ENCODE measurements around the gene PGAP2. TPM values are rescaled to one million over a fixed set of nuclear protein-coding genes. Genes with fewer than 3 reads are reported as not detected.

The PGAP2 gene
- total and polyA plus RNA-seq, 4 experiments from 2014 or later, result 16.2 to 20.7 (median 18.5) TPM

- intact Hi-C loops (cut with micrococcal nuclease), result loop anchor here (1.0 to 5.0 kb wide), 7 partner anchors 8 to 251 kb away; partner anchors contain the start of genes NUP98, PGAP2 and RRM1
- Histone ChIP-seq H3K4me1 (ENCODE audit: insufficient read depth, low read length) (peaks cover 41% of the 10 kb centered on the region), H3K36me3 (ENCODE audit: insufficient read depth, low read length) (no peaks in the 10 kb centered on the region), H3K27ac (ENCODE audit: low read depth, low read length) (peak within 1 kb of the TSS; percentile 95), H3K27me3 (ENCODE audit: insufficient read depth, low read length) (no peaks in the 10 kb centered on the region), H3K4me3 (ENCODE audit: low read length in 2 of 2) (peak within 1 kb of the TSS; percentile 75 to 97), H3K9me3 (ENCODE audit: control insufficient read depth in 1 of 2, low read length in 2 of 2) (no peaks in the 10 kb centered on the region)
- H3K4me1 Mint-ChIP-seq, result peaks cover 25 to 64% (median 41%) of the 10 kb centered on the region in 4 donors
- H3K27ac Mint-ChIP-seq, result peak within 1 kb of the TSS; percentile 96 to 99 (median 98)
- peak in 2 of 5 donors; percentile 58 for DNase-seq
- peaks cover 7 to 30% of the 10 kb centered on the region in 2 donors for H3K36me3 Mint-ChIP-seq
- peak within 1 kb of the TSS; percentile 92 to 96 (median 94) for H3K4me3 Mint-ChIP-seq
- H3K27me3 Mint-ChIP-seq, result peaks cover 0 to 3% of the 10 kb centered on the region in 2 donors
- H3K9me3 Mint-ChIP-seq, result peaks cover 0 to 2% (median 0%) of the 10 kb centered on the region in 8 donors
- ChIA-PET CTCF (ENCODE audit: partially characterized antibody) (interaction anchor here (1.1 to 25.8 kb wide), 31 partner anchors 10 to 247 kb away, joined by 3 to 934 read pairs (median 5); partner anchors contain the start of genes NUP98, PGAP2 and STIM1), POLR2A (ENCODE audit: partially characterized antibody) (interaction anchor here (0.8 to 14.8 kb wide), 31 partner anchors 10 to 254 kb away, joined by 3 to 659 read pairs (median 6); partner anchors contain the start of genes NUP98, PGAP2 and STIM1)
Observed at GRCh38 chr11:3840870-3841425, 32.6 kb downstream of the PGAP2 start, which contains the start of gene RHOG. RHOG (minus strand) TSS chr11:3840959; CDS start chr11:3828138, 12,821 bp downstream.

- Mint-ChIP-seq H3K27ac (peak overlapping the region; percentile 95 to 99 (median 98)), H3K4me3 (peak overlapping the region; percentile 86 to 96 (median 88)), H3K27me3 (peaks cover 0 to 3% of the 10 kb centered on the region in 2 donors), H3K9me3 (peaks cover 0 to 2% (median 0%) of the 10 kb centered on the region in 8 donors), H3K4me1 (peaks cover 23 to 57% (median 37%) of the 10 kb centered on the region in 4 donors), H3K36me3 (peaks cover 7 to 30% of the 10 kb centered on the region in 2 donors)
- Histone ChIP-seq H3K4me1 (ENCODE audit: insufficient read depth, low read length) (peaks cover 34% of the 10 kb centered on the region), H3K9me3 (ENCODE audit: control insufficient read depth in 1 of 2, low read length in 2 of 2) (no peaks in the 10 kb centered on the region), H3K27me3 (ENCODE audit: insufficient read depth, low read length) (no peaks in the 10 kb centered on the region), H3K36me3 (ENCODE audit: insufficient read depth, low read length) (no peaks in the 10 kb centered on the region), H3K27ac (ENCODE audit: low read depth, low read length) (peak overlapping the region; percentile 95), H3K4me3 (ENCODE audit: low read length in 2 of 2) (peak overlapping the region in 1 of 2 donors; percentile 75)
- ChIA-PET CTCF (ENCODE audit: partially characterized antibody) (interaction anchor here (0.6 to 25.8 kb wide), 37 partner anchors 11 to 254 kb away, joined by 3 to 934 read pairs (median 4); partner anchors contain the start of genes NUP98, PGAP2 and STIM1), POLR2A (ENCODE audit: partially characterized antibody) (interaction anchor here (0.9 to 14.8 kb wide), 30 partner anchors 10 to 254 kb away, joined by 3 to 659 read pairs (median 6); partner anchors contain the start of genes NUP98, PGAP2 and STIM1)
- intact Hi-C loops (cut with micrococcal nuclease), result loop anchor here (1.0 to 5.0 kb wide), 7 partner anchors 8 to 251 kb away; partner anchors contain the start of genes NUP98, PGAP2 and RRM1
- peak; percentile 94 to 99 (median 96) for DNase-seq
Observed at GRCh38 chr11:3841426-3842350, 33.3 kb downstream of the PGAP2 start.

GRCh38 chr11:3843326-3843725, 35.0 kb downstream of the PGAP2 start:
- peaks cover 0 to 3% of the 10 kb centered on the region in 2 donors for H3K27me3 Mint-ChIP-seq
- peak overlapping the region; percentile 53 to 99 (median 78) for H3K27ac Mint-ChIP-seq
- H3K36me3 ChIP-seq (ENCODE audit: insufficient read depth, low read length), result no peaks in the 10 kb centered on the region
- H3K27ac ChIP-seq (ENCODE audit: low read depth, low read length), result no peak overlapping the region
- H3K27me3 ChIP-seq (ENCODE audit: insufficient read depth, low read length), result no peaks in the 10 kb centered on the region
- no peak for DNase-seq
- peaks cover 17% of the 10 kb centered on the region for H3K4me1 ChIP-seq (ENCODE audit: insufficient read depth, low read length)
- POLR2A ChIA-PET (ENCODE audit: partially characterized antibody), result interaction anchor here (1.5 to 14.8 kb wide), 4 partner anchors 9 to 230 kb away, joined by 3 to 659 read pairs (median 132); partner anchors contain the start of genes NUP98 and STIM1
- intact Hi-C loops (cut with micrococcal nuclease), result loop anchor here (5.0 kb wide), 1 partner anchor 249 kb away; the partner anchor contains the start of gene RRM1
- H3K4me1 Mint-ChIP-seq, result peaks cover 14 to 42% (median 24%) of the 10 kb centered on the region in 4 donors
- no peak overlapping the region for H3K4me3 ChIP-seq (ENCODE audit: low read length in 2 of 2)
- H3K36me3 Mint-ChIP-seq, result peaks cover 3 to 23% of the 10 kb centered on the region in 2 donors
- H3K9me3 ChIP-seq (ENCODE audit: control insufficient read depth in 1 of 2, low read length in 2 of 2), result no peaks in the 10 kb centered on the region
- H3K9me3 Mint-ChIP-seq, result peaks cover 0 to 2% (median 0%) of the 10 kb centered on the region in 8 donors
- no peak overlapping the region for H3K4me3 Mint-ChIP-seq
- CTCF ChIA-PET (ENCODE audit: partially characterized antibody), result interaction anchor here (0.7 to 25.8 kb wide), 5 partner anchors 11 to 243 kb away, joined by 3 to 934 read pairs (median 12); partner anchors contain the start of gene STIM1

GRCh38 chr11:3845246-3845645, 36.9 kb downstream of the PGAP2 start:
- intact Hi-C loops (cut with micrococcal nuclease), result no loop called here
- ChIA-PET POLR2A (ENCODE audit: partially characterized antibody) (interaction anchor here (14.8 kb wide), 1 partner anchor 7 kb away, joined by 659 read pairs; the partner anchor contains the start of gene STIM1), CTCF (ENCODE audit: partially characterized antibody) (interaction anchor here (17.8 to 25.8 kb wide), 2 partner anchors 9 to 220 kb away, joined by 514 to 934 read pairs; partner anchors contain the start of gene STIM1)
- H3K4me1 Mint-ChIP-seq, result peaks cover 12 to 30% (median 17%) of the 10 kb centered on the region in 4 donors
- H3K27ac Mint-ChIP-seq, result peak overlapping the region in 2 of 7 donors; percentile 13 to 45
- no peak overlapping the region for H3K4me3 Mint-ChIP-seq
- H3K27me3 Mint-ChIP-seq, result no peaks in the 10 kb centered on the region
- no peaks in the 10 kb centered on the region for H3K9me3 ChIP-seq (ENCODE audit: control insufficient read depth in 1 of 2, low read length in 2 of 2)
- H3K4me3 ChIP-seq (ENCODE audit: low read length in 2 of 2), result no peak overlapping the region
- H3K36me3 ChIP-seq (ENCODE audit: insufficient read depth, low read length), result no peaks in the 10 kb centered on the region
- DNase-seq, result no peak
- H3K9me3 Mint-ChIP-seq, result no peaks in the 10 kb centered on the region
- no peaks in the 10 kb centered on the region for H3K27me3 ChIP-seq (ENCODE audit: insufficient read depth, low read length)
- H3K27ac ChIP-seq (ENCODE audit: low read depth, low read length), result no peak overlapping the region
- H3K36me3 Mint-ChIP-seq, result peaks cover 0 to 6% of the 10 kb centered on the region in 2 donors
- H3K4me1 ChIP-seq (ENCODE audit: insufficient read depth, low read length), result peaks cover 15% of the 10 kb centered on the region

GRCh38 chr11:3845670-3846069, 37.3 kb downstream of the PGAP2 start:
- Mint-ChIP-seq H3K27me3 (no peaks in the 10 kb centered on the region), H3K4me1 (peaks cover 12 to 29% (median 17%) of the 10 kb centered on the region in 4 donors), H3K4me3 (no peak overlapping the region), H3K9me3 (no peaks in the 10 kb centered on the region), H3K36me3 (peaks cover 0 to 5% of the 10 kb centered on the region in 2 donors), H3K27ac (no peak overlapping the region)
- Histone ChIP-seq H3K4me1 (ENCODE audit: insufficient read depth, low read length) (peaks cover 15% of the 10 kb centered on the region), H3K4me3 (ENCODE audit: low read length in 2 of 2) (no peak overlapping the region), H3K36me3 (ENCODE audit: insufficient read depth, low read length) (no peaks in the 10 kb centered on the region), H3K27ac (ENCODE audit: low read depth, low read length) (no peak overlapping the region), H3K9me3 (ENCODE audit: control insufficient read depth in 1 of 2, low read length in 2 of 2) (no peaks in the 10 kb centered on the region), H3K27me3 (ENCODE audit: insufficient read depth, low read length) (no peaks in the 10 kb centered on the region)
- ChIA-PET CTCF (ENCODE audit: partially characterized antibody) (interaction anchor here (0.6 to 25.8 kb wide), 3 partner anchors 9 to 220 kb away, joined by 3 to 934 read pairs (median 514); partner anchors contain the start of gene STIM1), POLR2A (ENCODE audit: partially characterized antibody) (interaction anchor here (1.3 kb wide), 1 partner anchor 9 kb away, joined by 4 read pairs; the partner anchor contains the start of gene STIM1)
- intact Hi-C loops (cut with micrococcal nuclease), result no loop called here
- DNase-seq, result no peak

- H3K4me1 Mint-ChIP-seq, result peaks cover 25 to 38% (median 30%) of the 10 kb centered on the region in 4 donors
- DNase-seq, result peak; percentile 57 to 70 (median 66)
Observed at GRCh38 chr11:3849297-3849874, 41.0 kb downstream of the PGAP2 start.

More at GRCh38 chr11:3849297-3849874, 41.0 kb downstream of the PGAP2 start:
- Histone ChIP-seq H3K27ac (ENCODE audit: low read depth, low read length) (no peak overlapping the region), H3K4me3 (ENCODE audit: low read length in 2 of 2) (no peak overlapping the region), H3K36me3 (ENCODE audit: insufficient read depth, low read length) (no peaks in the 10 kb centered on the region), H3K9me3 (ENCODE audit: control insufficient read depth in 1 of 2, low read length in 2 of 2) (no peaks in the 10 kb centered on the region), H3K27me3 (ENCODE audit: insufficient read depth, low read length) (no peaks in the 10 kb centered on the region), H3K4me1 (ENCODE audit: insufficient read depth, low read length) (peaks cover 30% of the 10 kb centered on the region)
- CTCF ChIA-PET (ENCODE audit: partially characterized antibody), result interaction anchor here (0.5 to 25.8 kb wide), 56 partner anchors 10 to 256 kb away, joined by 3 to 934 read pairs (median 6); partner anchors contain the start of genes PGAP2, RHOG and RRM1
- peak overlapping the region in 1 of 8 donors; percentile 21 for H3K4me3 Mint-ChIP-seq
- no peaks in the 10 kb centered on the region for H3K9me3 Mint-ChIP-seq
- POLR2A ChIA-PET (ENCODE audit: partially characterized antibody), result interaction anchor here (0.7 to 9.1 kb wide), 14 partner anchors 9 to 224 kb away, joined by 3 to 659 read pairs (median 4); partner anchors contain the start of genes PGAP2 and RHOG
- H3K36me3 Mint-ChIP-seq, result peaks cover 0 to 3% of the 10 kb centered on the region in 2 donors
- peak overlapping the region; percentile 4 to 76 (median 62) for H3K27ac Mint-ChIP-seq
- intact Hi-C loops (cut with micrococcal nuclease), result loop anchor here (1.0 kb wide), 3 partner anchors 8 to 223 kb away; no protein-coding TSS in a partner anchor
- H3K27me3 Mint-ChIP-seq, result no peaks in the 10 kb centered on the region

Measured in CD4-positive, alpha-beta memory T cell (primary cell).